HUES48 (cell line): Measurements from ENCODE around the gene FAM118A.

ENCODE experiments used
- H3K27ac ChIP-seq: one replicate; pipeline ENCODE4 v1.7.0; 2013; ENCODE audit warnings: low read depth, low read length, inconsistent platforms
- H3K27me3 ChIP-seq: 2 replicates; pipeline ENCODE4 v1.6.1; 2013; ENCODE audit warnings: mild to moderate bottlenecking, low read length; ENCODE audit not compliant: control insufficient read depth, insufficient read depth
- H3K36me3 ChIP-seq: 2 replicates; pipeline ENCODE4 v1.6.1; 2013; ENCODE audit warnings: low read length; ENCODE audit not compliant: control insufficient read depth, insufficient read depth
- H3K4me1 ChIP-seq: 2 replicates; pipeline ENCODE4 v1.6.1; 2013; ENCODE audit warnings: mild to moderate bottlenecking, low read length; ENCODE audit not compliant: control insufficient read depth, insufficient read depth
- H3K4me3 ChIP-seq: 2 replicates; pipeline ENCODE4 v1.5.1; 2013; ENCODE audit warnings: mild to moderate bottlenecking, low read depth, low read length
- H3K9ac ChIP-seq: 2 replicates; pipeline ENCODE4 v1.6.1; 2013; ENCODE audit warnings: mild to moderate bottlenecking, low read depth, low read length, moderate library complexity
- H3K9me3 ChIP-seq: 2 replicates; pipeline ENCODE4 v1.6.1; 2013; ENCODE audit warnings: low read length; ENCODE audit not compliant: control insufficient read depth, insufficient read depth

FAM118A gene

GRCh38 chr22:45310977-45311531 lies 1.3 kb downstream of the FAM118A start:
- Histone ChIP-seq H3K9me3 (no peaks in the 10 kb centered on the region), H3K9ac (no peak overlapping the region), H3K27me3 (no peaks in the 10 kb centered on the region), H3K4me3 (peak overlapping the region; percentile 65), H3K27ac (no peak overlapping the region), H3K36me3 (no peaks in the 10 kb centered on the region; the same call in 1 of the 2 replicates), H3K4me1 (peaks cover 11% of the 10 kb centered on the region)

GRCh38 chr22:45312415-45312814 lies 2.7 kb downstream of the FAM118A start:
- Histone ChIP-seq H3K27ac (peak overlapping the region; percentile 2), H3K36me3 (no peaks in the 10 kb centered on the region; the same call in 1 of the 2 replicates), H3K4me1 (peaks cover 11% of the 10 kb centered on the region), H3K9me3 (no peaks in the 10 kb centered on the region), H3K9ac (no peak overlapping the region), H3K4me3 (no peak overlapping the region), H3K27me3 (no peaks in the 10 kb centered on the region)

DNA sequence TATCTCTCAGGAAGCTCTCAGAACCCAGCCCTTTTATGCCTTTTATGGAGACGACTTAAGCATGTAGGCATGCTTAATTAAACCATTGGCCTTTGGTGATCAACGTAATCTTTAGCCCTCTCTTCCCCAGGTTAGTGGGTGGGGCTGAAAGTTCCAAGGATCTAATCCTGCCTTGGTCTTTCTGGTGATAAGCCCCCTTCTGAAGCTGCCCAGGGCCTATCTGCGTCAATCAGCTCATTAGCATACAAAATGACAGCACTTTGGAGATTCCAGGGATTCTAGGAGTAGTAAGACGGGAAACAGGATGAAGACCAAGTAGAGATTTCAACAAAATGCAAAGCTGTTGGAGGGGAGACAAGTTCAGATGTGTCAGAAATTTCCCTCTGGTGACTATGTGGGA lies 3.1 kb downstream of the FAM118A start:
- H3K4me1 ChIP-seq = peaks cover 14% of the 10 kb centered on the region
- H3K27ac ChIP-seq = peak overlapping the region; percentile 2
- H3K4me3 ChIP-seq = no peak overlapping the region
- H3K9ac ChIP-seq = no peak overlapping the region
- H3K27me3 ChIP-seq = no peaks in the 10 kb centered on the region
- no peaks in the 10 kb centered on the region; the same call in 1 of the 2 replicates for H3K36me3 ChIP-seq
- H3K9me3 ChIP-seq = no peaks in the 10 kb centered on the region

DNA sequence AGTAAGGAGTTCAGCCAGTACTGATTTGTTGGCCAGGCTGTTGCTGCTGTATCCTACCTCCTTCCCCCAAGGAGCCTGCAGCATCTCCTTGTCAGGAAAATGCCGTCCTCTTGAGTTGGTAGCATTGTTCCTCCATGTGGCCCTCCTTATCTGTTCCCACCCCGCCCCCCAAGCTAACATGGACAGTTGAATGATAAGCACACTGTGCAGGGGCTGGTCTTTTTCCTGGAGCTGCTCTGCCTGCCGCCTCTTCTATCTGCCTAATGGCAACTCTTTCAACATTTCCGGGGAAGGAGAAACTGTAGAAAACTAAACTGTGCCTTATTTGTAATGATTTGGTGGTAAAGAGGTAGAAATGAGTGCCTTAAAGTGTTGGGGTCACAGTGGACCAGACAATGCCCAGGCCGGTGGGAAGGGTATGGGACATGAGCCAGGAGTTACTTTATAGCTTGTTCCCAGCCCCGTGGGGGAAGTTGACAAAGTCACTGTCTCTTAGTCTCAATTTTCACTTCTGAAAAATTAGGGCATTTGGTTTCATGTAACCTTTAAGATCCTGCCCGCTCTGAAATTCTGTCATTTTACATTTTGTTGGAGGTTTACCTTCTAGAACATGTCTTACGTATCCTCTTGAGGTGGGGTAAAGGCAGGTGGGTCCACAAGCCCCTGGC lies 4.5 kb downstream of the FAM118A start:
- Histone ChIP-seq H3K9me3 (no peaks in the 10 kb centered on the region), H3K4me1 (peaks cover 13% of the 10 kb centered on the region), H3K9ac (no peak overlapping the region), H3K36me3 (no peaks in the 10 kb centered on the region; the same call in 1 of the 2 replicates), H3K27ac (no peak overlapping the region), H3K27me3 (no peaks in the 10 kb centered on the region), H3K4me3 (no peak overlapping the region)

DNA sequence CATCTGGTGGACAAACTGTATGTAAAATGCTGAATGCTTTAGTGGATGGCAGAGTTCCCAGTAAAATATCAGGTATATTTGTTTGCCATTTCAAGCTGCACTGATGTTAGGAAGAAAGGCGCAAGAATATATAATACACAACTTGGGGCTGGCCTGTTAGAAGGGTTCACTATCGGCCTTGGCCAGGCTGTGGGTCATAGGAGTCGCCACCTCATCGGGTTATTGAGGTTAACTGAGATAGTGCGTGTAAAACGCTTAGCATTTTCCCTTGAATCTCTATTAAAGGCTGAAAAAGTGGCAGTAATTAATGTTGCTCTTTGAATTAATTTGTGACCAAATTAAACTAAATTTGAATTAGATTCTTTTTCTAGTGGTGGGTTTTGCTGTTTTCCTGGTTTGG lies 5.1 kb downstream of the FAM118A start:
- no peak overlapping the region for H3K9ac ChIP-seq
- H3K36me3 ChIP-seq = no peaks in the 10 kb centered on the region; the same call in 1 of the 2 replicates
- peaks cover 11% of the 10 kb centered on the region for H3K4me1 ChIP-seq
- no peak overlapping the region for H3K27ac ChIP-seq
- no peak overlapping the region for H3K4me3 ChIP-seq
- no peaks in the 10 kb centered on the region for H3K9me3 ChIP-seq
- H3K27me3 ChIP-seq = no peaks in the 10 kb centered on the region

GRCh38 chr22:45316796-45317526 lies 7.2 kb downstream of the FAM118A start:
- H3K4me3 ChIP-seq = no peak overlapping the region
- H3K4me1 ChIP-seq = peaks cover 11% of the 10 kb centered on the region
- no peak overlapping the region for H3K27ac ChIP-seq
- no peak overlapping the region for H3K9ac ChIP-seq
- H3K9me3 ChIP-seq = no peaks in the 10 kb centered on the region
- H3K36me3 ChIP-seq = no peaks in the 10 kb centered on the region; the same call in 1 of the 2 replicates
- H3K27me3 ChIP-seq = no peaks in the 10 kb centered on the region

DNA sequence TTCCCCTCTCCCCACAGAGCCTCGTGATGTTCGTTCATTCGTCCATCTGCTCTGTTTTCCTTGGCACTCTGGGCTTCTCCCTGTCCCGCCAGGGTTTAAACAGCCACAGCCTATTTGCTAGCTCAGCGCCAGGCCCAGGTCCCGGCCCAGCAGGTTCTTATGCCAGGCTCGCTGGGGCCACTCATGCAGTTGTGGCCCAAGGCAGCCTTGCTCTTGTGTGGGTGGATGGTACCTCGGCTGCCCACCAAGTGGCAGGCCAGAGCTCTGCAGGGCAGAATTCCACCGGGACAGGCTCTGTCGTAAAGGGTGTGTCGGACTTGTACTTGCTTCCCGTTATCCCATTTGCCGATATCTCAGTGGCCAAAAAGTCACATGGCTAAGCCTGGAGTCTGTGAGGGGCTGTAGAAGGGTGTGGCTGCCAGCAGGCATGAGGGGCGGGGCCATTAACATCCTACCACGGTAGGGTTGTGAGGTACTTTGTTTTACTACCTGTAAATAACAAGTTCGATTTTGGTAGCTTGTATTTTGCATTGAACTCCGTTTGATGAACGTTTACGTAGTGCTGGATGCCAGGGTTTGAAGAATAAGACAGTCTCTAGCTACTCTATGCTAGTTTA lies 7.9 kb downstream of the FAM118A start:
- Histone ChIP-seq H3K9me3 (no peaks in the 10 kb centered on the region), H3K4me1 (peaks cover 11% of the 10 kb centered on the region), H3K27me3 (no peaks in the 10 kb centered on the region), H3K36me3 (peaks cover 3% of the 10 kb centered on the region; the same call in 1 of the 2 replicates), H3K4me3 (no peak overlapping the region), H3K27ac (peak overlapping the region; percentile 54), H3K9ac (no peak overlapping the region)

DNA sequence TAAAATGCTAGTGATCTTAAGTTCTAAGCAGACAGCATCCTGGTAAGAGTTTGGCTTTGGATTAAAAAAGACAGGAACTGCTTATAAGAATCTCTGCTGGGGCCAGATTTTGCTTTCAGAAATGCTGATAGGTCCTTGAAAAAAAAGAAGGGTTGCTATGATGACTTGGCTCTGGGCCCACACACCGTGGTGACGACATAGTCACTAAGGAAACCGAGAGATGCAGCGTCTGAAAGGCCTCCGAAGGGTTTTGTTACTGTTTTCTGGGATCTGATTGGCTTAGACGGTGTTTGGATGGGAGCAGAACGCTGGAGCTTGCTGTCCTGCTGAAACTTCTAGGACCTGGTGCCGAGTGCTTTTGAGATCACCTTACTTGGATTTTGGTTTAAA lies 8.4 kb downstream of the FAM118A start:
- Histone ChIP-seq H3K9me3 (no peaks in the 10 kb centered on the region), H3K27ac (peak overlapping the region; percentile 54), H3K27me3 (no peaks in the 10 kb centered on the region), H3K9ac (no peak overlapping the region), H3K36me3 (peaks cover 8% of the 10 kb centered on the region), H3K4me1 (peaks cover 11% of the 10 kb centered on the region), H3K4me3 (no peak overlapping the region)

DNA sequence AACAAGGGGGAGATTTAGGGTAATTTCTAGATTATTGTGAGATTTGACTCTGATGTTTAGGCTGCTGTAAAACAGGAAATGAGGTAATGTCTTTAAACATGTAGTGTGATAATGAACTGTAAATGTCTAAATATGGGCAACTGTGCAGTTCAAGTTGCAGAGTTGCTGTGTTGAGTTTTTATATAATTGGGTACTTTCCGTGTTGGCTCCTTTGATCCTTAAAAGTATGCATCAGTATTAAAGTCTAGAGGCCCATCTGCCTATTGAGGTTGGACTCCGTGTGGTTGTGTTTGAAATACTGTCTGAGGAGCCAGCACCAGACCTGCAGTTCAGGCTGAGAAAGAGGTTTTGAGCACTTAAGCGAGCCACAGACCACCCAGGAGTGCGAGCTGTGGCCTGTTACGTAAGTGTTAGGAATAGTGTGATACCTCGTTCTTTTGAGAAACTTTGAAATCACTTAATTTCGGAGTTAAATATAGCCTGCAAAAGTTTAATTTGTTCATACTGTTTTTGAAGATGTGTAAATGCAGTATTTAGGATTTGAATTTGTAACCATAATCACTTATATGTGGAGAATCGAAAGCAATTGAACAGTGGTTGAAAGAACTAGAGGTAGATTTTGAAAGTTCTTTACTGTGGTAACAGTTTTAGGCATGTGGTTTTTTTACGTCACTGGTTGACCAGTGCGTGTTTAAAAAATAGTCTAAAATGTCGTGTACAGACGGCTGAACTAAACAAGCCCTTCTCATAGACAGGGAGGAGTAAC lies 9.0 kb downstream of the FAM118A start:
- H3K4me1 ChIP-seq = peaks cover 11% of the 10 kb centered on the region
- no peak overlapping the region for H3K4me3 ChIP-seq
- no peak overlapping the region for H3K9ac ChIP-seq

GRCh38 chr22:45319324-45319685 lies 9.6 kb downstream of the FAM118A start:
- Histone ChIP-seq H3K4me3 (no peak overlapping the region), H3K9me3 (no peaks in the 10 kb centered on the region)

More for the DNA sequence above, 9.0 kb downstream of the FAM118A start:
- Histone ChIP-seq H3K9me3 (no peaks in the 10 kb centered on the region), H3K27me3 (no peaks in the 10 kb centered on the region), H3K27ac (peak overlapping the region; percentile 29), H3K36me3 (peaks cover 14% of the 10 kb centered on the region)

More at GRCh38 chr22:45319324-45319685, 9.6 kb downstream of the FAM118A start:
- H3K4me1 ChIP-seq = peaks cover 11% of the 10 kb centered on the region
- peaks cover 19% of the 10 kb centered on the region for H3K36me3 ChIP-seq
- H3K9ac ChIP-seq = no peak overlapping the region
- no peaks in the 10 kb centered on the region for H3K27me3 ChIP-seq
- H3K27ac ChIP-seq = no peak overlapping the region
